ENCODE measurements around the gene SLC16A14. TPM values are rescaled to one million over a fixed set of nuclear protein-coding genes. Genes with fewer than 3 reads are reported as not detected.

Gene SLC16A14
- total RNA-seq, 1 donor from 2014 or later: 2.2 TPM

GRCh38 chr2:230000118-230000841 lies 68.4 kb downstream of the SLC16A14 start:
- ATAC-seq: no peak
- no peak for DNase-seq

GRCh38 chr2:229997565-229997964 lies 71.2 kb downstream of the SLC16A14 start:
- Histone ChIP-seq H3K9me3 (no peaks in the 10 kb centered on the region), H3K27ac (no peak overlapping the region), H3K27me3 (ENCODE audit: low read depth) (no peaks in the 10 kb centered on the region), H3K36me3 (no peaks in the 10 kb centered on the region), H3K4me1 (no peaks in the 10 kb centered on the region), H3K4me3 (no peak overlapping the region)
- no peak for TF ChIP-seq CTCF (IDR thresholded peaks at IDR 0.05)
- intact Hi-C loops (cut with DNase I): no loop called here
- no peak for DNase-seq
- ATAC-seq: no peak

More at GRCh38 chr2:230000118-230000841, 68.4 kb downstream of the SLC16A14 start:
- Histone ChIP-seq H3K4me1 (no peaks in the 10 kb centered on the region), H3K4me3 (no peak overlapping the region), H3K27me3 (ENCODE audit: low read depth) (no peaks in the 10 kb centered on the region), H3K9me3 (no peaks in the 10 kb centered on the region), H3K27ac (no peak overlapping the region), H3K36me3 (no peaks in the 10 kb centered on the region)
- no peak for TF ChIP-seq CTCF (IDR thresholded peaks at IDR 0.05)
- intact Hi-C loops (cut with DNase I): loop anchor here (10.0 kb wide), 1 partner anchor 615 kb away; no protein-coding TSS in a partner anchor

GRCh38 chr2:229996320-229996719 lies 72.4 kb downstream of the SLC16A14 start:
- TF ChIP-seq CTCF (IDR thresholded peaks at IDR 0.05): no peak
- no peaks in the 10 kb centered on the region for H3K4me1 ChIP-seq
- ATAC-seq (no peak), DNase-seq (no peak)
- no peaks in the 10 kb centered on the region for H3K36me3 ChIP-seq
- H3K27me3 ChIP-seq (ENCODE audit: low read depth): no peaks in the 10 kb centered on the region
- intact Hi-C loops (cut with DNase I): no loop called here
- no peaks in the 10 kb centered on the region for H3K9me3 ChIP-seq
- no peak overlapping the region for H3K27ac ChIP-seq
- H3K4me3 ChIP-seq: no peak overlapping the region

- intact Hi-C loops (cut with DNase I): no loop called here
- Histone ChIP-seq H3K27me3 (ENCODE audit: low read depth) (no peaks in the 10 kb centered on the region), H3K4me1 (no peaks in the 10 kb centered on the region), H3K27ac (no peak overlapping the region), H3K36me3 (no peaks in the 10 kb centered on the region), H3K9me3 (no peaks in the 10 kb centered on the region), H3K4me3 (no peak overlapping the region)
- TF ChIP-seq CTCF (IDR thresholded peaks at IDR 0.05): no peak
- DNase-seq (no peak), ATAC-seq (no peak)
These were observed 75.5 kb downstream of the SLC16A14 start for GRCh38 chr2:229993236-229993635.

Other genes starting within 250 kb of the SLC16A14 start
- 229 TPM for gene TRIP12, start 146.9 kb downstream of the SLC16A14 start, total RNA-seq
- 3.3 TPM for gene FBXO36, start 146.4 kb downstream of the SLC16A14 start, total RNA-seq
- 68.1 TPM for gene SP110, start 151.1 kb upstream of the SLC16A14 start, total RNA-seq
- gene SP140, start 156.8 kb upstream of the SLC16A14 start, total RNA-seq: 15.0 TPM